ENCODE results near the gene IQSEC2.

The IQSEC2 gene

DNA sequence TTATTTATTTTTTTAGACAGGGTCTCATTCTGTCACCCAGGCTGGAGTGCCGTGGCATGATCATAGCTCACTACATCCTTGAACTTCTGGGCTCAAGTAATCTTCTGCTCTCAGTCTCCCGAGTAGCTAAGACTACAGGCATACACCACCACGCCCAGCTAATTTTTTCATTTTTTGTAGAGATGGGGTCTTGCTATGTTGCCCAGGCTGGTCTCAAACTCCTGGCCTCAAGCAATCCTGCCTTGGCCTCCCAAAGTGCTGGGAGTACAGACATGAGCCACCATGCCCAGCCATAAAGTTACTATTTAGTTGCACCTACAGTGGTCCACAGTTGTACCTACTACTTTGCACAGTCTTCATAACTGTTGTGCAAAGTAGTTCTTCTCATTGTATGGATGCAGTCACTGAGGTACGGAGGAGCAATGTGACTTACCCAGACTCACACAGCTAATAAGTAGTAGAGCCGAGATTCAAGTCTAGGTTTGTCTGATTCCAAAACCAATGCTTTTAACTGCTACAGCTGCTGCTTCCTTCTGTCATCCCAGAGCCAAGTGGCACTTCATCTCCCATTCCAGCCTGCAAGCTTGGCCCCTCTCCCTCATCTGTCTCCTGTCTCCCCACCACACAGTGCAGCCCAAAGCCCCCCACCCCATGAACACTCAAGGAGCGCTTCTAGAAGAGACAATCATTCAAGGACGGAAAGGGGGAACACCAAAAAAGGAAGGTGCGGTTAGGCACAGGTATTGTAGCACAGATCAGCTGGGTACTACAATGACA lies 24.0 kb upstream of the IQSEC2 start:
- DNase-seq (ENCODE audit: low spot score): no peak

DNA sequence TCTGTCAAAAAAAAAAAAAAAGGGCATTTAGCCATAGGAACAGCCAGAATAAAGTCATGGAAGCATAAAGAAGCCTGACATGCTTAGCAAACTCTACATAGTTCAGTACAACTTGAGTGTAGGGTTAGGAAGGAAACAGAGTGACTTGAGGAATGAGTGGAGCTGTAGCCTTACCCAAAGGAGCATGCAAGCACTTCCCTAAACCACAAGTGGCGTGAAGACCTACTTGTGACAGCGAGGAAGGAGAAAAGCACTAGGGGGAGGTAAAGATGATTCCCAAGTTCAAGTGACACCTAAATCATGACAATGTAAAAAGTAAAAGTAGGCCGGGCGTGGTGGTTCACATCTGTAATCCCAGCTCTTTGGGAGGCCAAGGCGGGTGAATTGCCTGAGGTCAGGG lies 21.8 kb upstream of the IQSEC2 start:
- no peak for DNase-seq (ENCODE audit: low spot score)

DNA sequence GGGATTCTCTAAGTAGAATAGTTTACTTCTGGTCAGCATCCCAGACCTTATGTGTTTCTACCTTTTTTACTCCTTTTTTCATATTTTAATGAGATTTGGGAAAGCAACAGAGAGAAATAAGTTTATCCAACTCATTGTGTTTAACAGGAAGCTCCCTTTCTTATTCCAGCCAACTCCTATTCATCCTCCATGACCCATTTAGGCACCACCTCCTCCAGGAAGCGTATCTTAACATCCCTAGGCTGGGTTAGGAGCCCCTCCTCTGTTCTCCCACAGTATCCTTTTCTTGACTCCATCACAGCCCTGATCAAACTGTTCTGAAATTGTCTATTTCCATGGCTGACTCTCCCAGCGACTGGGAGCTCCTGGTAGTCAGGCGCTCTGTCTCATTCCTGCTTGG lies 18.8 kb upstream of the IQSEC2 start:
- no peak for DNase-seq (ENCODE audit: low spot score)

DNA sequence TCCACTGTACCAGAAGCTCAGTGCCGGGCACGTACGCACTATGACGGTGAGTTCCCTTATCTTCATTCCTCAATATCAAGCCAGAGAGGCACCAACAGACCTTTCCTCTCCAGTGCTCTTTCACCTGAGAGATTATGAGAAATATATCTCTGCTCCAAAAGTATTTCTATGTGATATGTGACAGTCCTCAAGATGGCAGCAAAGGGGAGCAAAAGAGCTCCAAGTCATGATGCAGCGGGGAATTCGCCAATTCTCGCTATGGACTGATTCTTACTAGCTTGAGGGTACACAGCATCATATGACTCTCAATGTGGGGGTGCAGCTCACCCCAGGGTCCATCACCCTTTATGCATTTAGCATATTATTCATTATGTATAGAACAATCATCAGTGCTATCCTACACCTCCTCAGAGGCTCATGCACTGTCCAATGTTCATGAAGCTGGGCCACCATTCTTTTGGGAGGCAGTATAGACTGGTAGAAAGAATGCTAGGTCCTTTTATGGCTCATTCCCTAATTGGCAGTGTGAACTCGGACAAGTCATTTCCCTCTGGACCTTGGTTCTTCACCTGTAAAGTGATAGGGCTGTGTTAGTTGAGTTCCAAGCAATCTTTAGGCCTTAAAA lies 12.8 kb upstream of the IQSEC2 start:
- no peak for DNase-seq (ENCODE audit: low spot score)

DNA sequence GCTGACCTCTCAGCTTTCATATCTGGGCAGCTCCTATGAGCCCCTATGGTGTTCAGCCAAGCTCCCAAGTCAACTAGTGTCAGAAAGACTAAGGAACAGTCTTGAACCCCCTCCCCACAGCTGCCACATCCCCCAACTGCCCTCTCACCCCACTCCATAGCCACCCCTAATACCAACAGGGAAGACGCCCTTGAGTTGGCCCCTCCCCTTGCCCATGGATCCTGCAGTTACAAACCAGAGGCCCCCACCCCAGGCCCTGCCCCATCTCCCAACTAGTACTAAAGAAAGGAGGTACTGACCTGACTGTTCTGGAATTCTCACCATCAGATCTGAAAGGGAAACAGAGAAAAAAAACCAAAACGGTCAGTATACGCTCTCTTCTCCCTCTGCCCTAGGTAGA lies 10.2 kb upstream of the IQSEC2 start:
- no peak for DNase-seq (ENCODE audit: low spot score)

DNA sequence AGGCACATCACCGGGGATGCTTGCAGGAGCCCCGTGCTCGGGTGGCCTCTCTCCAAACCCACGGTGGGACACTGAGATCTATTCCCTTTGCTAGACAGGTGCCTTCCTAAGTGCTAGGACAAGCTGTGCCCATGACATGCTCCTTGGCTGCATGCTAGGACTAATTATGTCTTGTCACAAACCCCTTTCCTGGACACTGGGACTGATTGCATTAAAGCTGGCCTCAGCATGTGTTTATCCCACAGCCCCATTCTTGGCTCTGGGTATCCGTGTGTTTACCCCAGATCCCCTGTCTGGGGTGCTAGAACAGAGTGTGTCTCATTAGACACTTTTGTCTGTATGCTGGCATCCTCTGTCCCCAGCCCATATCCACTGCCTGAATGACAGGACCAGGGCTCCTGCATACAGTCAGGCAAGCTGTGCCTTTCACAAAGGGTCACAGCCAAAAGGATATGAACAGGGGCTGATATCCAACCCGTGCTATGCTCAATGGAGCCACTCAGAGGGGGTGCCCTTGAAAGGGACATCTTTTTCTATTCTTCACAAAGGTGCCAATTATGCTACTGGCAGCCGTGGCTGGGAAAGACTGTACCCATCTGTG lies 9.2 kb upstream of the IQSEC2 start:
- no peak for DNase-seq (ENCODE audit: low spot score)

DNA sequence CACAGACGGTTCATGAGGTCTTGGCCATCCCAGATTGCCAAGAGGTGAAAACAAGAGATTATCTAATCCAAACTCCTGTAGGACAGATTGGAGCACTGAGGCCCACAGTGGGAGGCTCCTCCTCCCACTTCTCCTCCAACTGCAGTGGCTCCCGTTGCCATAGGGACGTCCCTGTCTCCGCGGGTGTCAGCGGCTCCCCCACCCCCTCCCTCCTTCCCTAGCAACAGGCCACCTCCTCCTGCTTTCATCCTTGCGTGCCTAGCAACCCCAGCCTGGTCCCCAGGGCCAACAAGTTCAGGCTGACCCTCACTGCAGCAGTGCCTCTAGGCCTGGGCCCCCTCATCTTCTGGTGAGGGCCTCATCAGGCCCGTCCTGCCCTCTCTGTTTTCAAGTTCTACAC lies 6.8 kb upstream of the IQSEC2 start:
- DNase-seq (ENCODE audit: low spot score): peak; percentile 62

DNA sequence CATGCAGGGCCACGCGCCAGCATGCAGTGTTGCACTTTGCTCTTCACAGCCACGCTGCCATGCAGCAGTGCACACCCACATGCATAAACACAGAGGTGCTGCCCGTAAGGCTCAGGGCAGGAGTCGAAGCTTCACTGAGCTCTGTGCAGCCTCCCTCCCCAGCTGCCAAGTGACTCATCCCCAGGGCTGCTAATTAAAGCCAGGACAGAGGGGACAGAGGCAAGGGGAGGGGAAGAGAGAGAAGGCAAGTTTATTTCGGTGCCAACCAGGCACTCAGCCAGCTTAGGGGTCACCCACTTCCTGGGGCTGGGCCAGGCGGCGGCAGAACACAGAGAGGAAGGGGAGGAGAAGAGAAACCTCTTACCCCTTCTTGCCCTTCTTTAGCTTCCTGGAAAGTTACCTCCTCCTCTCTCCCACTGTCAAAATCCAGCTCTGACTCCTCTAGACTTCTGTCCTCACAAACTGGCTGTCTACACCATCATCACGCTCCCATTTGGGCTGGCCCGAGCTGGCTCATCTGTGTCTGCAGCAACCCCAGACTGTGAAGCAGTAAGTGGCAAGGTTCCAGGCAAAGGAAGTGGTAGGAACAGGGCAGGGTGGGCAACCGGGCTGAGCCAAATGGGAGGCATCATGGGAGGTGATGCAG lies 6.2 kb upstream of the IQSEC2 start:
- DNase-seq (ENCODE audit: low spot score): no peak

DNA sequence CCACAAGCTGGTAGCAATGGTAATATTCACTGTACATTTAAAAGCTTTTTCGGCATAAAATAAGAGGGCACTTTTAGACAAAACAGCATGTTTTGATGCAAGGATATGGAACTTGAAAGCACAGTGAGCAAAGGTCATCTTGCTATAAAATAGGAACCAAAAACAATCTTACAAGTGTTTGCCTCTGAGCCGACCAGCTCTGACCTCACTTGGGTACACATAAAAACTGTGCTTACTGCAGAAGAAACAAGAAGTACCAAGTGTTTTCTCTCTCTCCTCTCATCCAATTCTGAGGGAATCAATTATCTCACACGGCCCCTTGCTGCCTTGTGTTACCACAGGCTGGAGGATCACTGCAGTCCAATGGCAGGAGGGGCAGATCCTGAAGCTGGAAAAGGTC lies 4.8 kb upstream of the IQSEC2 start:
- DNase-seq (ENCODE audit: low spot score): no peak

DNA sequence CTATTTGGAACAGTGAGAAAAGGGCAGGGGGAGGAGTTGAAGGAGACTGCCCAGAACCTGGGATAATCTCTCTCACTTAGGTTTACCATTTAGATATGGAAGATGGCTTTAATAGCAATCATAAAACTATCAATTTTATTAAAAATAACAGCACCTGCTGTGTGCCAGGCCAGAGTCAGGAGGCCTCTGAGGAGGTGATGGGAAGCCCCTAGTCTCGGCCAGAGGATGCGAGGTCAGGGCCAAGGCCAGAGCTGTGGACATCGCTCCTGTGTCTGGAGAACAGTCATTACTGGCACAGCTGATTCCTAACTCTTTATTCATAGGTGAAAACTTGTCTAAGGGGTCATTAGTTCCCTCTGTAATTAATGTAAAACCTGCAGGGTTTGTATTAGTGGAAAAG lies 4.2 kb upstream of the IQSEC2 start:
- no peak for DNase-seq (ENCODE audit: low spot score)

DNA sequence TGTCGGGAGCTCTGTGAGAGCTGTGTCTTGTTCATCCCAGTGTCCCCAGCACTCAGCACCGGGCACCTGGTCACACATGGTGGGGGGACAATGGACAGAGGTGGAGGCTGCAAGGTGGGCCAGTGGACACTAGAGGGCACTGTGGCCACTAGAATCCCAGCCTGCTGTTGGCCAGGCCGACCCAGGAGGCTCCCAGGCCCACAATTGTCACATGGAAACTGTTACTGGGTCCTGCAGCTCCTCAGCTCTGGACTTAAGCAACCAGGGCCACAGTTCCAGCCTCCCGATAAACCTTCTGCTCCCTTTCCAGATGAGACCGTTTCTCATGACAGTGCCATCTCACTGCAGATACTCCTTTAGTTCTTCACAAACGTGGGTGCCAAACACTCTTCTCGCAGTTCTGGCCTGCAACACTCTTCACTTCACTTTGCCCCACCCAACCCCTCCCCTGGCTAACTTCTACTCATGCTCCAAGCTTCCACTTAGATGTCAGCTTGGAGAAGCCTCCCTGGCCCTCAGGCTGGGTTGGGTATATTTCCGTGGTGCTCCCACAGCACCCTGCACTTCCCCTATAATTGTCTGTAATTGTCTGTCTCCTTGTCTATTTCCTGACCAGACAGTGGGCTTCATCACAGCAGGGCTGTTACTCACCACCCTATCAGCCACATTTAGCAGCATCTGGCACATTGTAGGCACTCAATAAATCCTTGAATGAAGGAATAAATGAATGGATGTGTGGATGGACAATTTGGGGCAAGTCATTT lies 3.5 kb upstream of the IQSEC2 start:
- DNase-seq (ENCODE audit: low spot score): peak; percentile 52

DNA sequence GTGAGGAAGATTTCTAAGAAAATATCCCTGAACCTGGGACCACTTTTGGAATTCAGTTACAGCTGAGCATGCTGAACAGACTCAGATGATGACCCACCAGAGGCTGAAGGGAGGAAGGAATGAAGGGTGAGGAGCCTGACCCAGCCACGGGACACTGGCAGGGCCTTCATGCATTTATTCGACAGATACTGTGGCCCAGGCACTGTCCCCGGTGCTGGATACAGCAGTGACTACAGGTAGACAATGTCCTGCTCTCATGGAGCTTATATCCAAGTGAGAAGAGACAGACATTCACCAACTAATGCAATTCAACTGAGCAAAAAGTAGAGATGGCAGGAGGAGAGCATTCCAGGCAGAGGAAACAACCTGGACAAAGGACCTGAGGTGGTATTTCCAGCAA lies 2.2 kb upstream of the IQSEC2 start:
- no peak for DNase-seq (ENCODE audit: low spot score)

DNA sequence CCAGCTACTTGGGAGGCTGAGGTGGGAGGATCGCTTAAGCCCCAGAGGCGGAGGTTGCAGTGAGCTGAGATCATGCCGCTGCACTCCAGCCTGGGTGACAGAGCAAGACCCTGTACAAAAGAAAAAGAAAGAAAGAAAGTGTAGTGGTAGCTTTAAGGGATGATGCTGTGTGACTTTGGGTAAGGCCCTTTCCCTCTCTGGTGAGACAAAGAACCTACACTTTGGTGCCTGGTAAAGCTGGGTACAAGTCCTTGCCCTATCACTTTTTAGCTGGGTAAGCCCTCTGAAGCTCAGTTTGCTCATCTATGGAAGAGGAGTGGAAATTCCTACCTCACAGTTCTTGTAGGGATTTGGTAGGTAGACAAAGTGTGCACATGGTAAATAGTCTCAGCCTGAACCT lies 1.7 kb upstream of the IQSEC2 start:
- no peak for DNase-seq (ENCODE audit: low spot score)

DNA sequence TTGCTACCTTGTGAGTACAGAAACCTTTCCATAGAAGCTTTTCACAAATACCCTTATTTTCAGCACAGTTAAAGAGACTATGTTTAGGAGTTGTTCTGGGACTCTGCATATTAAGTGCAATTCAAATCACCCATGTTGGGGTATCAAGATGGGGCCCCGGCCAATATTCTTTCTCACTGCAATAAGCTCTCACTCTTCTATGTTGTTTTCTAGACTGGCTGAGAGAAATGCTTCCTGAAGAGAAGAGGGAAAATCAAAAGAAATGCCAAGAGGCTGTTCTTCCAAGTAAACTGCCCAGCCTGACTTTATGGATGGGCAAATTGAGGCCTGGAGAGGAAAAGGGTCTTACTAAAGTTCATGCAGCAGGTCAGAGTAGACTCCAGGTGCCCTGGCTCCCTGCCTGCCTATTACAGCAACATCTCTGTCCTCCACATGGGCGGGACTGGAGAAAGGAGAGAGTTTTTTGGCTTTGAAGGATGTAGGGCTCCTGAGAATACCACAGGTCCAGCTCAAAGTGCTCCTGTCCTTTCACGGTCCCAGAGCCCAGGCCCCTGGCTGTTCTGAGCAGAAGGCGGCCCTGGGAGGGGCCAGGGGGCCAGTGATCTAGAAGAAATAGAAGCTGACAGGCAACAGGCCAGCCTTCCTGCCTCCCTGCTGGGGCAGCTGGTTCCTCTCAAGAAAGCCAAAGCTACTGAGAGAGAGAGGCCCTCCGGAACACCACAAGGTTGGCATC lies 745 bp upstream of the IQSEC2 start:
- DNase-seq (ENCODE audit: low spot score): no peak

DNA sequence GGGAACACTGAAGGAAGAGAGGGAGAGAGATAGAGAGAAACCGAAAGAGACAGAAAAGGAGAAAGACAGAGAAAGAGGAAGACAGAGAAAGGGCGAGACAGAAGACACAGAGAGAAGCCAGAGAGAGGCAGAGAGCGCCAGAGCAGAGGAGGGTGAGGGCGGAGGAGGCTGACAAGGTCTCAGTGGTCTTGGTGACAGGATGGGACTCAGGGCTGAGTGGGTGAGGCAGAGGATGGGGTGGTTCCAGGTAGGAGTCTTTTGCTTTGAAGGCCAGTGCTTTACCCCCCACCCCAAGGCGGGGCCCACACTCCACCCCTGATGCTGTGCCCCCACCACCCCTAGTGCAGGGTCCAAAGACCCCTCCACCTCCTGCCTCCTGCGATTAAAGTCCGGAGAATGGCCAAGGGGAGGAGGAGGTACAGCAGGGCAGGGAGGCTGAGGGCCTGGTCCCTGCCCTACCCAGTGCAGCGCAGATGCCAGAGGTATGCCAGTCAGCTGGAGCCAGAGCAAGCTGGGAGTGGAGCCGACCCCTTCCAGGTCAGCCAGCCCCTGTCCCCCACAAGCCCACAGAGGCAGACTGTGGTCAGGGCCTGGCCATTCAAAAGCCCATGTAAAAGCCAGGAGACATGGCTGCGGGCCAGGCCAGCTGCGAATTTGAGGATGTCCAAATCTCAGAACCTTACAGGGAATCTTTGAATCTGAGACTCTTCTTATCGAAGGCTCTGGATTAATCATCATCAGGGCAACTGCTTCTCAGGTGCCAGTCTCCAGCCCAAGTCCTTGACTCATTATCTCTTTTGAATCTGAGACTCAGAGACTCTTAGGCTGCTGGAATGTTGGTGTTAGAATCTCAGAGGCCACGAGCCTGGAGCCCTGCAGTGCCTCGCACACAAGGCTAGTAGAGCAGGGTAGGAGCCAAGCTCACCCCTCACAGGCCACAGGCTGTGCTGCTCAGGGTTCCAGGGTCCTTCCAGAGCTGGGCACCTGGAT lies 758 bp downstream of the IQSEC2 start:
- DNase-seq (ENCODE audit: low spot score): no peak

DNA sequence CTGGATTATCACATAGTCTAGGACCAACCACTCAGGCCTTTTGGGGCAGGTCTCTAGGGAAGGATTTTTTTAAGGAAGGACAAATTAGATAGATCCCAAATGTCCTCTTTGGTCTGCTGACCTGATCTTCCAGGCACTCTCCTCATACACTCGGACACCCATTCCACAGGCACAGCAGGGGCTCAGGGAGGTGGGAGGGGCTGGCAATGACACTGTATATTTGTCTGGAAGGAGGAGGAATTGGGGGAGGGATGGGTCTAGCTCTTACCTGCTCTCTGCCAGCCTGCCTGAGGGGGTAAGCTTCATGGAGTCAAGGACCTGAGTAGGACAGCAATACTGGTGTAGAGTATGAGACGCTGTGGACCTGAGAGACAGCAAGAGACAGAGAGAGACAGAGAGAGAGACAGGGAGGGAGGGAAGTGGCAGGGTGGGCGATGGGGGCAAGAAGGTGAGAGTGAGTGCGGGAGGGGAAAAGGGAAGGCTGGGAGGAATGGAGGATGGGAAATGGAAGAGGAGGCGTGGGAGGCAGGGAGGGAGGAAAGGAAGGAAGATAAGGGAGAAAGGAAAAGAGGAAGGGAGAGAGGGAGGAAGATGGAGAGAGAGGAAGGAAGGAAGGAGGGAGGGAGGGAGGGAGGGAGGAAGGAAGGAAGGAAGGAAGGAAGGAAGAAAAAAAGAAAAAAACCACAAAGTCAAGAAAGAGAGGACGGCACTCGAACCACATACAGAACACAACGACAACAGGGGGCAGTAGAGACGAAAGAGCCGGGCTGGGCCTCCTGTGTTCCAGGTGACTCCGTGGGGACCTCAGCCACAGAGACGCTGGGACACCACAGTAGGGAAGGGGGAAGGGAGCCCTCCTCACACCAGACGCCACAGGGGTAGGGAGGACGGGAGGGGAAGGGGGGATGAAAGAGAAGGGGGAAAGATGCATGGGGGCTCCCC lies 1.8 kb downstream of the IQSEC2 start:
- no peak for DNase-seq (ENCODE audit: low spot score)

DNA sequence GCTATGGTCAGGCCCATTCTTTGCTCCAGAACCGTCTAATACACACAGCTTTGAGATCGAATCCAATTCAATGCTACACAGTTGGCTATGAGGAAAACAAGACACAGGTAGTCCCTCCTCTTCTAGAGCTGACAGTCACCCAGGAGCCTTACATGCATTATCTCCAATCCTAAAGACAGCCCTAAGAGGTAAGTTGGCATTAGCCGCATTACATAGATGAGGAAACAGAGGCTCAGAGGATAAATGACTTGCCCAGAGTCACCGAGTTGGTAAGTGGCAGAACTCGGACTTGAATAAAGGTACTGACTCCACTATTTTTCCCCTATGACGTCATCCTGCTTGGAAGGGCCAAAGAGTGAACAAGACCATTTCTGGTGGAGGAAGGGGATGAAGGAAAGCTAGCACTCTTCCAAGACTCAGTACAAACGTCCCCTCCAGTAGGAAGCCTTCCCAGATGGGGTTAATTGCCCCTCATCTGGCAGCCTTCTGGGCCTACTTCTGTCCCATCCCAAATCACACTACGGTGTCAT lies 8.5 kb downstream of the IQSEC2 start:
- no peak for DNase-seq (ENCODE audit: low spot score)

DNA sequence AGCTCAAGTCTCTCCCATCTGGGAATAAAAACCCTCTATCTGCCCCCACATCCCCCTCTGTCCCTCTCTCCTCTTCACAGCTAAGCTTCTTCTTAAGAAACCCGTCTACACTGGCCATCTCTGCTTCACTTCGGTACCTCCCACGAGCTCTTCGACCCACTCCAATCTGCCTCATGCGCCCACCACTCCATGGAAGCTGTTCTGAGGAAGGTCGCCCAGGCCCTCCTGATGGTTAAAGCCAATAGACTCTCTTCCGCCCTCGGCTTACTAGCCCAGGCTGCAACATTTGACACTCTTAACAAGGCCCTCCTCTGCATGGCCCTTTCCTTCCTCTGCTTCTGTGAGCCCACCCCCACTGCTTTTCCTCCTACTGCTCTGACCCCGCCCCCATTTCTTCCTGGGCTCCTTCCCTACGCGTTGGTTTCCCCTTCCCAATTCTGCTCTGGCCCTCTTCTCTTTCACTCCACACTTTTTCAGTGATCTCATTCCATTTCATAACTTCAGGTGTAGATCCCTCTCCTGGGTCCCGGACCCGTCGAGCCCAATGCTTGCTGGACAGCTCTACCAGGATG lies 11.8 kb downstream of the IQSEC2 start:
- no peak for DNase-seq (ENCODE audit: low spot score)

Measured in SK-N-DZ (cell line).